H9 (cell line): ENCODE results near the gene EIF5A. TPM values are rescaled to one million over a fixed set of nuclear protein-coding genes. Genes with fewer than 3 reads are reported as not detected.

Experiments used
- DNase-seq: peaks from one replicate; pipeline ENCODE4 v3.0.0-alpha.2; 2017
- H2AFZ ChIP-seq: one replicate; pipeline ENCODE4 v1.6.1; 2013; ENCODE audit warnings: mild to moderate bottlenecking, low read length, control low read depth, moderate library complexity
- H2AK5ac ChIP-seq: 2 replicates; pipeline ENCODE4 v1.6.1; 2013; ENCODE audit warnings: low read length, control low read depth, mixed read lengths; ENCODE audit not compliant: insufficient read length
- H2BK120ac ChIP-seq: one replicate; pipeline ENCODE4 v1.6.1; 2013; ENCODE audit warnings: low read depth, mild to moderate bottlenecking, low read length, control low read depth, inconsistent platforms; ENCODE audit not compliant: poor library complexity, severe bottlenecking
- H2BK12ac ChIP-seq: 2 replicates; pipeline ENCODE4 v1.6.1; 2013; ENCODE audit warnings: low read length, control low read depth, mixed read lengths, low read depth; ENCODE audit not compliant: insufficient read length
- H2BK15ac ChIP-seq: 2 replicates; pipeline ENCODE4 v1.6.1; 2013; ENCODE audit warnings: low read depth, low read length, control low read depth
- H2BK20ac ChIP-seq: one replicate; pipeline ENCODE4 v1.6.1; 2013; ENCODE audit warnings: low read depth, mild to moderate bottlenecking, low read length, control low read depth, inconsistent platforms; ENCODE audit not compliant: poor library complexity, severe bottlenecking
- H2BK5ac ChIP-seq: 2 replicates; pipeline ENCODE4 v1.6.1; 2013; ENCODE audit warnings: low read length, control low read depth, mixed read lengths; ENCODE audit not compliant: insufficient read length
- H3K14ac ChIP-seq: 2 replicates; pipeline ENCODE4 v1.6.1; 2013; ENCODE audit warnings: low read length, control low read depth; ENCODE audit not compliant: insufficient read depth
- H3K18ac ChIP-seq: 2 replicates; pipeline ENCODE4 v1.6.1; 2013; ENCODE audit warnings: low read depth, mild to moderate bottlenecking, mixed read lengths, low read length, control low read depth; ENCODE audit not compliant: insufficient read length
- H3K23ac ChIP-seq: 2 replicates; pipeline ENCODE4 v1.6.1; 2013; ENCODE audit warnings: low read length, control low read depth, mixed read lengths, low read depth; ENCODE audit not compliant: insufficient read length
- H3K23me2 ChIP-seq: 2 replicates; pipeline ENCODE4 v1.6.1; 2013; ENCODE audit warnings: low read depth, mild to moderate bottlenecking, mixed read lengths, low read length, control low read depth; ENCODE audit not compliant: insufficient read length, poor library complexity, severe bottlenecking
- H3K27ac ChIP-seq: 2 replicates; pipeline ENCODE4 v1.5.1; 2013; ENCODE audit warnings: low read length, control low read depth, mixed read lengths, low read depth; ENCODE audit not compliant: insufficient read length
- H3K27me3 ChIP-seq: 2 replicates; pipeline ENCODE4 v1.6.1; 2013; ENCODE audit warnings: low read length, control low read depth, inconsistent platforms; ENCODE audit not compliant: insufficient read depth
- H3K4ac ChIP-seq: 2 replicates; pipeline ENCODE4 v1.6.1; 2013; ENCODE audit warnings: low read depth, mild to moderate bottlenecking, control low read depth, inconsistent platforms, low read length, moderate library complexity
- H3K4me1 ChIP-seq: 2 replicates; pipeline ENCODE4 v1.6.1; 2013; ENCODE audit warnings: low read length, control low read depth, inconsistent platforms; ENCODE audit not compliant: insufficient read depth
- H3K4me2 ChIP-seq: 2 replicates; pipeline ENCODE4 v1.6.1; 2013; ENCODE audit warnings: low read length, control low read depth, mixed read lengths; ENCODE audit not compliant: insufficient read length, insufficient read depth
- H3K56ac ChIP-seq: 2 replicates; pipeline ENCODE4 v1.6.1; 2013; ENCODE audit warnings: low read depth, mild to moderate bottlenecking, mixed read lengths, low read length, control low read depth; ENCODE audit not compliant: insufficient read length
- H3K79me1 ChIP-seq: 2 replicates; pipeline ENCODE4 v1.6.1; 2013; ENCODE audit warnings: low read depth, mild to moderate bottlenecking, moderate library complexity, low read length, control low read depth, inconsistent platforms; ENCODE audit not compliant: insufficient read depth, poor library complexity, severe bottlenecking
- H3K79me2 ChIP-seq: 2 replicates; pipeline ENCODE4 v1.6.1; 2013; ENCODE audit warnings: low read length, control low read depth, inconsistent platforms; ENCODE audit not compliant: insufficient read depth
- H3K9ac ChIP-seq: 2 replicates; pipeline ENCODE4 v1.6.1; 2013; ENCODE audit warnings: low read length, control low read depth, mixed read lengths; ENCODE audit not compliant: insufficient read length; ENCODE audit errors: extremely low read depth
- H3K9me3 ChIP-seq: one replicate; pipeline ENCODE4 v1.6.1; 2013; ENCODE audit warnings: low read depth, low read length, inconsistent platforms; ENCODE audit not compliant: control insufficient read depth
- H3T11ph ChIP-seq: one replicate; pipeline ENCODE4 v1.6.1; 2013; ENCODE audit warnings: mild to moderate bottlenecking, low read length, control low read depth, inconsistent platforms
- H4K20me1 ChIP-seq: one replicate; pipeline ENCODE4 v1.6.1; 2013; ENCODE audit not compliant: control insufficient read depth, insufficient read length, insufficient read depth
- H4K5ac ChIP-seq: 2 replicates; pipeline ENCODE4 v1.6.1; 2013; ENCODE audit warnings: low read depth, mild to moderate bottlenecking, mixed read lengths, low read length, control low read depth; ENCODE audit not compliant: insufficient read length
- H4K8ac ChIP-seq: replicated peaks from 2 replicates; pipeline ENCODE4 v1.6.1; 2013; ENCODE audit warnings: low read length, control low read depth, mixed read lengths, low read depth; ENCODE audit not compliant: insufficient read length
- H4K91ac ChIP-seq: 2 replicates; pipeline ENCODE4 v1.6.1; 2013; ENCODE audit warnings: low read depth, mild to moderate bottlenecking, moderate library complexity, mixed read lengths, low read length, control low read depth; ENCODE audit not compliant: insufficient read length
- H3K27ac Mint-ChIP-seq, 3 experiments: 2 replicates in 2 of 3; 3 replicates in 1 of 3; pipeline ENCODE4 v1.8.0; 2020 to 2021; ENCODE audit warnings: mixed read lengths in 3 of 3, mild to moderate bottlenecking in 1 of 3, moderate library complexity in 1 of 3
- H3K27me3 Mint-ChIP-seq: 2 replicates; pipeline ENCODE4 v1.8.0; 2021; ENCODE audit warnings: low read depth, mild to moderate bottlenecking, moderate library complexity, mixed read lengths
- H3K36me3 Mint-ChIP-seq, 3 experiments: 2 replicates in 2 of 3; 3 replicates in 1 of 3; pipeline ENCODE4 v1.8.0; 2020 to 2021; ENCODE audit warnings: low read depth in 3 of 3, mixed read lengths in 3 of 3; ENCODE audit not compliant: insufficient read depth in 1 of 3
- H3K4me1 Mint-ChIP-seq, 2 experiments: 2 replicates each; pipeline ENCODE4 v1.8.0; 2020; ENCODE audit warnings: mixed read lengths in 2 of 2
- H3K4me3 Mint-ChIP-seq, 2 experiments: 2 replicates in 1 of 2; 3 replicates in 1 of 2; pipeline ENCODE4 v1.8.0; 2020 to 2021; ENCODE audit warnings: mild to moderate bottlenecking in 2 of 2, mixed read lengths in 2 of 2, moderate library complexity in 1 of 2
- H3K9me3 Mint-ChIP-seq, 2 experiments: 2 replicates in 1 of 2; 3 replicates in 1 of 2; pipeline ENCODE4 v1.8.0; 2020; ENCODE audit warnings: mild to moderate bottlenecking in 2 of 2, mixed read lengths in 2 of 2, moderate library complexity in 1 of 2
- WGBS: extraction: QIAGEN DNeasy Blood & Tissue Kit; methylation state at CpG from one replicate; pipeline ENCODE4 v1.1.7; 2013; ENCODE audit warnings: missing lambda C conversion rate, low lambda C conversion rate, mixed read lengths; ENCODE audit not compliant: insufficient read length; ENCODE audit errors: extremely low coverage; 5-methylcytosine and 5-hydroxymethylcytosine counted together
- total RNA-seq: library from RNA; stranded (reverse); gene quantifications from 2 replicates; pipeline ENCODE4 v1.2.1, GENCODE V29; 2021
- TF ChIP-seq, protein P1 (sequence below): fragments of 200-600 bp; sonication (generic); conservative IDR thresholded peaks from 3 replicates; pipeline ENCODE4 v1.8.0; 2021; ENCODE audit warnings: antibody characterized with exemption, mild to moderate bottlenecking

EIF5A gene
- total RNA-seq, 1 experiment from 2014 or later: 978 TPM

DNA sequence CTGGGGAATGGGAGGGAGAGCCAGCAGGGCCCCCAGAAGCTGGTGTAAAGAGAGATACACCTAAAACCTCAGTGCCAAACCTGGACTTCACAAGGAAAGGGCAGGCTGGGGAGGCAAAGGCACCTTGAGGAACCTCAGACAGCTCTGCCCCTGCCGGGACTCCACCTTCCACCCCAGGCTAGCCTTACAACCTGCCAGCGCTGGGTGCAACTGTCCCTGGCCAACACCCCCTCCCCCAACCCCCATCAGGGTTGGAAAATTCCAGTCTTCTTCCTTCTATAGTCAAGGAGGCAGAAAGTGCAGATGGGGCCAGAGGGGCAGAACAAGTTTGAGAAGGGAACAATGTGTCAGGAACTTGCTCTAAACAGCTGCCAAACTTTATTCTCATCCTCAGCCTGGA lies 15.2 kb upstream of the EIF5A start:
- TF ChIP-seq, protein P1, sequence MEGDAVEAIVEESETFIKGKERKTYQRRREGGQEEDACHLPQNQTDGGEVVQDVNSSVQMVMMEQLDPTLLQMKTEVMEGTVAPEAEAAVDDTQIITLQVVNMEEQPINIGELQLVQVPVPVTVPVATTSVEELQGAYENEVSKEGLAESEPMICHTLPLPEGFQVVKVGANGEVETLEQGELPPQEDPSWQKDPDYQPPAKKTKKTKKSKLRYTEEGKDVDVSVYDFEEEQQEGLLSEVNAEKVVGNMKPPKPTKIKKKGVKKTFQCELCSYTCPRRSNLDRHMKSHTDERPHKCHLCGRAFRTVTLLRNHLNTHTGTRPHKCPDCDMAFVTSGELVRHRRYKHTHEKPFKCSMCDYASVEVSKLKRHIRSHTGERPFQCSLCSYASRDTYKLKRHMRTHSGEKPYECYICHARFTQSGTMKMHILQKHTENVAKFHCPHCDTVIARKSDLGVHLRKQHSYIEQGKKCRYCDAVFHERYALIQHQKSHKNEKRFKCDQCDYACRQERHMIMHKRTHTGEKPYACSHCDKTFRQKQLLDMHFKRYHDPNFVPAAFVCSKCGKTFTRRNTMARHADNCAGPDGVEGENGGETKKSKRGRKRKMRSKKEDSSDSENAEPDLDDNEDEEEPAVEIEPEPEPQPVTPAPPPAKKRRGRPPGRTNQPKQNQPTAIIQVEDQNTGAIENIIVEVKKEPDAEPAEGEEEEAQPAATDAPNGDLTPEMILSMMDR: no peak
- no peak for DNase-seq
- H3K4me2 ChIP-seq: no peak overlapping the region
- H3K23me2 ChIP-seq: peaks cover 4% of the 10 kb centered on the region
- H3K79me1 ChIP-seq: no peaks in the 10 kb centered on the region
- no peak overlapping the region for H3K4ac ChIP-seq
- H4K91ac ChIP-seq: no peak overlapping the region
- no peak overlapping the region for H3K27ac ChIP-seq
- H2BK15ac ChIP-seq: no peak overlapping the region
- no CpG with 5 or more reads among the region's 2 CpGs for WGBS
- no peak overlapping the region for H3K4me3 Mint-ChIP-seq
- H2AK5ac ChIP-seq: no peak overlapping the region
- no peak overlapping the region for H3T11ph ChIP-seq
- H3K9me3 Mint-ChIP-seq: peaks cover 3% of the 10 kb centered on the region in 2 experiments; a peak in 3 of 5 replicates
- H3K18ac ChIP-seq: no peak overlapping the region
- peaks cover 4% of the 10 kb centered on the region; the same call in 1 of the 2 replicates for H3K4me1 ChIP-seq
- no peak overlapping the region for H2BK20ac ChIP-seq
- H3K9me3 ChIP-seq: no peaks in the 10 kb centered on the region
- H3K56ac ChIP-seq: no peak overlapping the region
- no peaks in the 10 kb centered on the region for H4K20me1 ChIP-seq
- H3K79me2 ChIP-seq: no peaks in the 10 kb centered on the region
- H3K4me1 Mint-ChIP-seq: peaks cover 14 to 31% of the 10 kb centered on the region in 2 experiments
- no peak overlapping the region for H3K27ac Mint-ChIP-seq
- no peak overlapping the region for H3K14ac ChIP-seq
- H3K9ac ChIP-seq: no peak overlapping the region
- no peak overlapping the region for H2BK12ac ChIP-seq
- H3K36me3 Mint-ChIP-seq: peaks cover 0 to 9% (median 3%) of the 10 kb centered on the region in 3 experiments; a peak in 4 of 7 replicates
- H3K27me3 Mint-ChIP-seq: peaks cover 53% of the 10 kb centered on the region
- H3K23ac ChIP-seq: no peak overlapping the region
- peaks cover 2% of the 10 kb centered on the region for H3K27me3 ChIP-seq
- no peak overlapping the region for H4K8ac ChIP-seq
- H2BK5ac ChIP-seq: no peak overlapping the region
- H4K5ac ChIP-seq: no peak overlapping the region
- H2BK120ac ChIP-seq: no peak overlapping the region
- no peak overlapping the region for H2AFZ ChIP-seq
